Activated naive CD8-positive, alpha-beta T cell treated with anti-CD3 and anti-CD28 coated beads, Interleukin-2, amount 10 ng/mL, durations not matched to agents 7 days and 5 days (primary cell): ENCODE data around the gene C6orf89. TPM values are rescaled to one million over a fixed set of nuclear protein-coding genes. Genes with fewer than 3 reads are reported as not detected.

Experiments used
- ATAC-seq: fragments of 150-1000 bp; cut with Tn5 transposase; one replicate; pipeline ENCODE4 v1.10.0; 2021; ENCODE audit warnings: low read depth, moderate library complexity
- POLR2A ChIA-PET: fragments of 350-600 bp; sonication (Branson Sonifier 250); formaldehyde crosslinking; loops from one replicate; lab custom pipeline; 2021; ENCODE audit warnings: antibody characterized with exemption; lab: Charles Lee
- DNase-seq: peaks from one replicate; pipeline ENCODE4 v3.0.0; 2021
- H3K27ac Mint-ChIP-seq: one replicate; pipeline ENCODE4 v1.8.0; 2022; ENCODE audit warnings: mild to moderate bottlenecking, mixed read lengths
- H3K27me3 Mint-ChIP-seq: one replicate; pipeline ENCODE4 v1.8.0; 2022; ENCODE audit warnings: mild to moderate bottlenecking, moderate library complexity, mixed read lengths
- H3K36me3 Mint-ChIP-seq: one replicate; pipeline ENCODE4 v1.8.0; 2021; ENCODE audit warnings: mild to moderate bottlenecking, mixed read lengths
- H3K4me1 Mint-ChIP-seq: one replicate; pipeline ENCODE4 v1.8.0; 2021; ENCODE audit warnings: mixed read lengths
- H3K4me3 Mint-ChIP-seq: one replicate; pipeline ENCODE4 v1.8.0; 2022; ENCODE audit warnings: mild to moderate bottlenecking, moderate library complexity, mixed read lengths
- H3K9me3 Mint-ChIP-seq: one replicate; pipeline ENCODE4 v1.8.0; 2021; ENCODE audit warnings: mixed read lengths
- total RNA-seq, 2 experiments: library from RNA; stranded (reverse); gene quantifications; one replicate each; pipeline ENCODE4 v1.2.3, GENCODE V29; 2021

Gene C6orf89
- total RNA-seq, 2 experiments from 2014 or later, result 45.3 to 46.0 TPM

GRCh38 chr6:36977470-36977941, 91.8 kb downstream of the C6orf89 start:
- DNase-seq, result no peak
- Mint-ChIP-seq H3K36me3 (peaks cover 13% of the 10 kb centered on the region), H3K4me3 (no peak overlapping the region), H3K27me3 (no peaks in the 10 kb centered on the region), H3K4me1 (peaks cover 17% of the 10 kb centered on the region), H3K27ac (no peak overlapping the region), H3K9me3 (no peaks in the 10 kb centered on the region)
- ATAC-seq, result no peak
- POLR2A ChIA-PET, result interaction anchor here (2.7 kb wide), 1 partner anchor 9 kb away, joined by 9 read pairs; the partner anchor contains the start of gene MTCH1

Other genes with a start within 250 kb of the C6orf89 start
- 10 to 100 TPM; 25.1 to 25.9 TPM for gene CDKN1A, start 207.2 kb upstream of the C6orf89 start, total RNA-seq
- gene RAB44, start 188.1 kb upstream of the C6orf89 start, total RNA-seq, result not detected
- 1 to 10 TPM in 1 of 2 experiments, under 1 TPM in 1; 0.99 to 1.3 TPM for gene CPNE5, start 46.5 kb upstream of the C6orf89 start, total RNA-seq
- 10 to 100 TPM; 18.5 to 19.9 TPM for gene PPIL1, start 11.1 kb upstream of the C6orf89 start, total RNA-seq
- under 1 TPM; 0.37 to 0.86 TPM for gene PI16, start 68.8 kb downstream of the C6orf89 start, total RNA-seq
- 100 to 1,000 TPM; 135 to 139 TPM for gene MTCH1, start 100.2 kb downstream of the C6orf89 start, total RNA-seq
- 10 to 100 TPM in 1 of 2 experiments, 1 to 10 TPM in 1; 9.8 to 12.4 TPM for gene FGD2, start 119.7 kb downstream of the C6orf89 start, total RNA-seq